COLO668 (cell line): ENCODE data around the gene CPSF4.

Source experiments
- DNase-seq: peaks from one replicate; lab custom pipeline; 2025; ENCODE audit not compliant: unreplicated experiment; lab: John Stamatoyannopoulos, UW

Gene CPSF4

DNA sequence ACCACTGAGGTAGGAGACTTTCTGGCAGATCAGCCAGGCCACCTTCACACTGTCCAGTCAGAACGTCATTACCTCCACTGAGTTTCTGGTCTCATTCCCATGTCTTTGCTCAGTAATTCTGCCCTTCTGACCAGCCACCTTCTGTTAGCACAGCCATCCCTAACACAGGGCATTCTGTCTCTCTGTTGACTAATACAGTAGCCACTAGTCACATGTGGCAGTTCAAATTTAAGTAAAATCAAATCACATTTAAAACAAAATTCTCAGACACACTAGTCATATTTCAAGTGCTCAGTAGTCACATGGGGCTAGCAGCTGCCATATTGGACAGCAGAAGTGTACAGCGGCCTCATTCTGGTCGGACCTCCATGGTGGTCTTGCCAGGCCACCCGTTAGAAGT lies 7.4 kb downstream of the CPSF4 start:
- DNase-seq, result no peak

DNA sequence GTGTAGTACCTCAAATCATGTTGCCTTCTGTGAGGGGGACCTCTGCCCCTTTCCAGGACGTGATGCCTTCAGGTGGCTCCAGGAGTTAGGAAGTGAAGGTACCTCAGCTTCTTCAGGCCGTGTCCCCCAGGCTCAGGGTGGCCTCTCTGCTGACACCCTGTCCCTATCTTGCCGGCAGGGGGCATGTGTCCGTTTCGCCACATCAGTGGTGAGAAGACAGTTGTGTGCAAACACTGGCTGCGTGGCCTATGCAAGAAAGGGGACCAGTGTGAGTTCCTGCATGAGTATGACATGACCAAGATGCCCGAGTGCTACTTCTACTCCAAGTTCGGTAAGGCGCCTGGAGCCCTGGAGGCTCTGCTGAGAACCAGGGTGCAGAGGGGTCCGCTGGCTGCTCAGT lies 9.2 kb downstream of the CPSF4 start:
- DNase-seq, result peak; percentile 24

DNA sequence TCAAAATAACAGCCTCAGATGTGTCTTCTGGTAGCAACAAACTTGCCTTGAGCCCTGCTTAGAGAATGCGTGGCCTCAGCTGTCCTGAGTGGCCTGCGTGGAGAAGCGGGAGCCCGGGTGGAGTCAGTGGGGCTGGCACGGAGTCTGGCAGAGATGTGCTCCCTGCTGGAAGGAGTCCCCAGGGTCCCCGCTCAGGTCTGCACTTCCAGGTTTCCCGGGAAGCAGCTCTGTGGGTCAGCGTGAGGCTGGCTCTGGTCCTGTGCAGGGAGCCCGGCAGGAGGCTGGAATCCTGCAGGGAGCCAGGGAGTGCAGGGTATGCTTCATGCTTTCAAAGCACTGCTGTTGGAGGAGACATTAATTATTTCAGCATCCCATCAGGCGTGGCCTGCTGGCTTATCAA lies 10.1 kb downstream of the CPSF4 start:
- no peak for DNase-seq

DNA sequence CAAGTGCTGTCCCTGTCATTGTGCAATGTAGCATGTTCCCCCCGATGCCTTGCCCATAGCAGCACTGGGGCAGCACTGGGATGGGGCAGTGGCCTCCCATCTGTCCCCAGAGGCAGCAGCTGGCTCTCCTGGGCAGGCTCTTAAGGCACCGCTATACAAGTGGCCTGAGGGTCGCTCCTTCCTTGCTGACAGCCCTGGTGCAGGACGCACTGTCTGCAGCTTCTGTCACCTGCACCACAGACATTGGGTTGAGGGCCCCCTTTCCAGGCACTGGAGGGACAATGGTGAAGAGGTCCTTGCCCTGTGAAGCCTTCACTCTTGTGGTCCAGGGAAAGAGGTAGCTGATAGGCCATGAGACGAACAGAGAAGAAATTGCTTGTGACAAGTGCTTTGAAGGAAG lies 10.6 kb downstream of the CPSF4 start:
- no peak for DNase-seq

DNA sequence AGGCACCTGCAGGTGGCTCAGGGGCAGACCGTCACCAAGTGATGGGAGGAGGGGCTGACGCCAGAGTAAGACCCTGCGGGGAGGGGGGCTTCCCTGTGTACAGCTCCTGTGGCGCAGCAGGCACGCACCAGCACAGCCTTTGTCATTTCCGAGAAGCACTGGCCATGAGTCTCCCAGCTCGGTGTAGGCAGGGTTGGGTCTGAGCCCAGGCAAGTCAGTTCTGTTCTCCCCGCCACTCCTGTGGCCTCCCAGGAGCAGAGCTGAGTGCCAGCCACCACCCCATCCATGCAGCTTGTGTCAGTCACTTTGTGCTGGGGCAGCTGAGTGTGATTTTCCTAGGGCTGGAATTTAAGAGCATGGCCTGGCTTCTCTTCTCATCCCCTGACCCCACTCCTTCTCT lies 13.2 kb downstream of the CPSF4 start:
- no peak for DNase-seq

DNA sequence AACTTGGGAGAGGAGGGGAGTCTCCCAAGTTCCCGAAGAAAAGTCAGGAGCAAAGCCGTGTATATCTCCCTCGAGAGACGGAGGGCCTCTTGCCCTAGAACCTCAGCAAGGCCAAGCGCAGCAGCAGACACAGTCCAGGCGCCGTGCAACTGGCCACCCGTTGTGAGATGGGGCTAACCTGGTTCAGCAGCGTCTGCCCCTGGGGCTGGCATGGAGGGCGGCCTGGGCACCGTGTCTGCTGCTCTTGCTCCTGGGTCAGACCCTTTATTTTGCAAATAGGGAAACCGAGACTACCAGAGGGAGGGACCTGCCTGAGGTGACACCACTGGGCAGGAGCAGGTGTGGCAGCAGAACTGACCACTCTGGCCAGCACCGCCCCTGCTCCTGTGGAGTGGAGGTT lies 13.8 kb downstream of the CPSF4 start:
- no peak for DNase-seq

DNA sequence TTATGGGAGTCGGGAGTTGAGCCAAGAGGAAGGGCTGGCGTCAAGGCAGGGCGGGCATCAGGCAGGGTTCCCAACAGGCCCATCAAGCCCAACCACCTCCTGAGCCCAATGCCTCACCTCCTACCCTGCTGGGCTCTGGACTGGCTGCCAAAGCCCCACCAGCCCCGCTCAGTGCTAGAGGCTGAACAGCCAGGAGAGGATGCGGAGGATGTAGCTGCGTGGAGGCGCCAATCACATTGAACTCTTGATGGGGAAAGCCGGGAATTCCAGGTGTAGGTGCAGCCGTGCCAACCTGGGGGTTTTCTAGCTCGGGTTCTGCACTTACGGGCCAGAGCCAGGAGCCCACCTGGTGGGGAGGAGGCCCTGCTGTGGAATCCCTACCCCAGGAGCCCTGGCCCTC lies 14.4 kb downstream of the CPSF4 start:
- DNase-seq, result no peak

DNA sequence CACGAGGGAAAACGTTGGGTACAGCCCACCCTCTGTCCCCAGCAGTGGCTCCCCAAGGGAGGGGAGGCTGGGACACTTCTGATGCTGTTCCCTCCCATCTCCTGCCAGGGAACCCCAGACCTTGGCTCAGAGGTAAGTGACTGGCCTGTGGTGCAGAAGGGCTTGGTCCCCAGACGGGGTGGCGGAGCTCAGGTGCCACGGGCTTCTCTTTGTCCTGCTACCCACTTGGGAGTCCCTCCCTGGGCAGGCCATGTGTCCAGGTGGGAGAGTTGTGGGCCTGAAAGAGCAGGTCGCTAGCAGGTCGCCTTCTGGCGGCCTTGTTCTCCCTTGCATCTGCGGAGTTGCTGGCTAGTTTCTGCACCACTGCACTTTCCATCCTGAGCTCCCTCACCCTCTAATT lies 17.1 kb downstream of the CPSF4 start:
- DNase-seq, result no peak

DNA sequence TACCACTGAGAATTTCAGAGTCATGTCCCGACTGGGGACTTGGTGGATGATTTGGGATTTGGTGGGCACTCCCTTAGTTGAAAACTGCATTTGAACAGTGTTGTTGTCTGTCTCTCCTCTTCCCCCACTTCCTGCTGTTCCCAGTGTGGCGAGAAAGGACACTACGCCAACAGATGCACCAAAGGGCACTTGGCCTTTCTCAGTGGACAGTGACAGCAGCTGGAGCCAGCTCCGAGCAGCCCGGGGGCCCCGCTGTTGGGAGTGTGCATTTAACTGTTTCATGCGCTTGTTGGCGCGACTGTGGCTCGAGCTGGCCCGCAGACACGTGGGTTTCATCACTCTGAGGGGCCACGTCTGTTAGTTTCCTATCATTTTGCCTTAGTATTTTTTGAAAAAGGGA lies 17.5 kb downstream of the CPSF4 start:
- DNase-seq, result no peak

DNA sequence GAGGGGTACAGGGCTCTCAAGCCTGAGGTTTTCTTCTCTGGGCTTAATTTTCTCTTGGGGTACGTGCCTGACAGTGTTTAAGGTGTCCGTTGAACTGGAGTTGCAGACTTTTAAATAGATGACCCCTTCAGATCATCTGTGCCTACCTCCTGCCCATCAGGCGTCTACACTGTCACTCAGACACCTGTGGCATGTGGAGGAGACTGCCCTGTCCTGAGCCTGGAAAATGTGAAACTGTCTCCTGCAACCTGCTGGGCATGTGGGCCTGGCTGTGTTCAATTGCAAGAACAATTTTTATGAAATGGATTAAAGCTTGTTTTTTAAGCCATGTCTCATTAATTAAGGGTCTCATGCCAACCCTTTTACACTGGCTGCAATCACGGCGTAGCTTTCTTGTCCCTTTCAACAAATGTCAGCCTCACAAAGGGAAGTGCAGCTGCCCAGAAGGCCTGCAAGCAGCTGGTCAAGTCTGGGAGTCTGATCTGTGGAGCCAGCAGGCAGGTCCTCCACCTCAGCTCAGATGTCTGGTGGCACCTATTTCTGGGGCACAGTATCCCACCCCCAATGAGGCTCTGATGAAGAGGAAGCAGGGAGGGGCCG lies 18.4 kb downstream of the CPSF4 start:
- DNase-seq, result no peak

DNA sequence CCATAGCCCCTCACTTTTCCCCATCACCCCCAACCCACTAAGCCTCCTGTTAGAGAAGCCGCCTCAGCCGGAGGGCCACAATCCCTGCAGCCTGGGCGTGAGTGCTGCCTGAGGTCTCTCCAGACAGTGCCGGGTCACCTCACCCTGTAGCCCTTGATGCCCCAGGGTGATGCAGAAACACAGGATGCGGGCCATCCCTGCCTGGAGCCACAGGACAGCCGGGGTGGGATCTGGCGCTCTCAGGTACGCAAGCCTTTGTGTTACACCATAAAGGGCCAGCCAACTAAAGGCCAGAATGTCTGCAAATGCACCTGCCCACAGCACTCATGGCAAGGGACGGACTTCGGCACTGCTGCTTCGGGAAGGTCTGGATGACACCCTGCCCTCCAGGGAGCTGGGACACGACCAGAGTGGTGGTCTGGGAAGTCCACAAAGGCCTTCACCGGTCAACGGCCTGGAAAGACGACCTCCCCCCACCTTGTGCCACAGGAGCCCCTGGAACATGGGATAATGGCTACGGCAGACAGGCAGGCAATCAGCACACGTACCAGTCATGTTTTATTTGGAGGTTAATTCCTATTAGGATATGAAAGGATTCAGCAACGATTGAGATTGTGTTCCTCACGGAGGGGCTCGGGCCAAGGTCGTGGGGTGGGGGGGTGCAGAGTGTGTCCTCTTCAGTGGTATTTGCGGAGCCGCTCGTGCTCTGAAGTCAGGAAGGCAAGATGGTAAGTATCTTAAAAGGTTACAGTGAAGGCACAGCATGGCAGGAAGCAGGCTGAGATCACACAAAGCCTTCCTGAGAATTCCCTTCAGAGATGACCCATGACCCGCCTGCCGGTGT lies 19.1 kb downstream of the CPSF4 start:
- DNase-seq, result no peak

DNA sequence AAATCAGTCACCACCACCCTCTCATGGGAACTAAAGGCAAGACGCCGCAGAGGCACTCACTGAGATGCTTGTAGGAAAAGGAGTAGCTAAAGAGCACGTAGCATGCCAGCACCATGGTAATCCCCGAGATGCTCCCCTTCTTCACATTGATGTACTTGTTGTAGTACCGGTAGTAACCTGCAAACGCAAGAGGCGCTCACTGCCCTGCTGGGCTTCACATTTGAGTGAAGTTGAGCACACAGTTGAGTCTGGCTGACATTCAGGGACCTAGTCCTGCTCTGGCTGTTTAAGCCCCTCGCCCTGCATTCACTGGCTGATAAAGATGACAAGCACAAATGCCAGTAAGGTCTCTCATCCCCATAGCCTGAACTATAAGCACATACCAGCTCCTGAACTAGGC lies 20.3 kb downstream of the CPSF4 start:
- DNase-seq, result peak; percentile 11

DNA sequence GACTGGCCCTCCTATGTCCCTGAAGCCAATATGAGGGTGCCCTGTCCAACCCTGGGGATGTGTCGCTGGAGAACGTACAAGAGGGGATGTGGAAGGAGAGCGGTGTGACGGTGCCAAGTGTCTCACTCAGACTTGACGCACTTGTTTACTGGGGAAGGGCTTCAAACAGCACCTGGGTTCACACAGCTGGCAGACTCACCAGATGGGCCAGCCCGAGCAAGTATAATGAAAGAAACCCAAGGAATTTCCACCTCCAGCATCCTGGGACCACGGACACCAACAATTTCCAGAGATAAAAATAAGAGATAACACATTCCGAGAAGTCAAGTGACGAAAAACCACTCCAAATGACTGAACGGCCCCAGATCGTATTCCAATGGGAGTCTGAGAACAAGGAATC lies 21.9 kb downstream of the CPSF4 start:
- DNase-seq, result no peak

DNA sequence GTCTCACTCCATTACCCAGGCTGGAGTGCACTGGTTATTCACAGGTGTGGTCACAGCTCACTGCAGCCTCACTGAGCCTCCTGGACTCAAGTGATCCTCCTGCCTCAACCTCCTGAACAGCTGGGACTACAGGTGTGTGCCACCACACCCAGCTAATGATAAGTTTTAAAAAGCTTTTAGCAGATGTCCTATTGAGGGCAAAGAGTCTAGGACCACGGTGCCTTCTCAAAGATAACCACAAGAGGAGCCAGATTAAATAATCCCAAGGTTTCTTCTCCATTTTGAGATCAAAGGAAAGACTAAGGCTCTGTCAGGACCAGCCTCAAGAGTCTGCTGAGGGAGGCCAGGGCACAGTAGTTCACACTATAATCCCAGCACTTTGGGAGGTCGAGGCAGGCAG lies 22.5 kb downstream of the CPSF4 start:
- DNase-seq, result no peak

DNA sequence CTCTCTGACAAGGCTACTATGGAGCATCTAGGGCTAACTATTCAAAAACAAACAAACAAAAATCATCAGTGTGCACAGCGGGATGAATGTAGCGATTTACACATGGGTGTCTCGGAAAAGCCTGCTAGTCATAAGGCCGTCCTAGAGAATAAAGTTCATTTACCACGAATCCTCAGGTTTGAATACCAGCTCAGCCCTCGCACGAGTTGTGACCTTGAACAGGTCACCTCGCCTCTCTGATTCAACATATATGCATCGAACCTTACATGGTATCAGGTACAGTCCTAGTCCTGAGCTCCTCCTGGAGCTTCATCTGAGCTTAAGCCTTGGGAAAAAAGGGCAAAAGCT lies 26.7 kb downstream of the CPSF4 start:
- no peak for DNase-seq

DNA sequence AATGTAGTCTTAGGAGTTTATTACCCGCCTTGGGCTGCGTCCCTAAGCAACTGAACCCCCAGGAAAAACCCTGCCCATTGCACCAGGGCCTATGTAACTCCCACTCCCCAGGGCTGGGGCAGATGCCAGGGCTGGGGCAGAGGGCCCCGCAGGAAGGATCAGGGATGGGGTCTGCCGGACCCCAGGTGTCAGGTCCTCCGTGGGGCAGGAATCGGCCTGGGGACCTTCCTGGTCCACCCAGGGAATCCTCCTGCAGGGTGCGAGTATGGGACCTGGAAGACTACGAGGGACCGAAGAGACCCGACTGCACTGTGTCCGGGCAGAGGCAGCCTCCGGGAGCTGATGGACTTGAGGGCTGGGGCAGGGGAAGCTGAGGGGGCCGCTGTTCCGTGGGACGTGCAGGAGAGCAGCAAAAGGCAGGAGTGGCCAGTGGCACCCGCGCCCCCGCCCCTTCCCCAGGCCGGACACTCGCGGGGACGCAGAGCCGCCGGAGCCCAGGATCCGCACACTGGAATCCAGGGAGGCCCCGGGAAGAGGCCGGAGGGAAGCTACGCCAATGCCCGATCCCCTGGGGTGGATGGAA lies 29.7 kb downstream of the CPSF4 start:
- DNase-seq, result no peak

DNA sequence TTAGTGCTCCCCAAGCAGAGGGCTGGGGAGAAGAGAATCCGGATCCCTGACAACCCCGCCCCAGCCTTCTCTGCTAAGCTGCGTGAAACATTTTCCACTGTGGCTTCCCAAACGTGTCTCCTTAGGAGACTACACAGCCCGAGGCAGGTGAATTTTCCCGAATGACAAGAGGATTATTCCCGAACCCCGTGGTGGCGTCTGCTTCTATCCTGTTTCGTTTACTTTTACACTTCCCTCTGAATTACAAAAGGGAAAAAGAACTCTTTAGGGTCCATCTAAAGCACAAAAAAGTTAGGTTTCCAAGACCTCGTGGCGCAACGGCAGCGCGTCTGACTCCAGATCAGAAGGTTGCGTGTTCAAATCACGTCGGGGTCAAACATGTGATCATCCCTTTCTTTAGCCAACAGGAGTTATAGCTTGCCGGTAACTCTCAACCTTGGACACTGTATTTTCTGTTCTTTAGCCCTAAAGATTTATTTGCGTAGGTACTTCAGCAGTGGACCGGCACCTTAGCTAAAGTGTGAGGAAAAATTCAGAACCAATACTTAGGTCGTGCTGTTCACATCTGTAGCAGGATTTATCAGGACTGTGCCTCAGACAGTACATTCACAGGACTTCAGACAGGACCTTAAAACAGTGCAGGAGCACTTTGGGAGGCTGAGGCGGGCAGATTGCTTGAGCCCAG lies 30.8 kb downstream of the CPSF4 start:
- DNase-seq, result no peak

DNA sequence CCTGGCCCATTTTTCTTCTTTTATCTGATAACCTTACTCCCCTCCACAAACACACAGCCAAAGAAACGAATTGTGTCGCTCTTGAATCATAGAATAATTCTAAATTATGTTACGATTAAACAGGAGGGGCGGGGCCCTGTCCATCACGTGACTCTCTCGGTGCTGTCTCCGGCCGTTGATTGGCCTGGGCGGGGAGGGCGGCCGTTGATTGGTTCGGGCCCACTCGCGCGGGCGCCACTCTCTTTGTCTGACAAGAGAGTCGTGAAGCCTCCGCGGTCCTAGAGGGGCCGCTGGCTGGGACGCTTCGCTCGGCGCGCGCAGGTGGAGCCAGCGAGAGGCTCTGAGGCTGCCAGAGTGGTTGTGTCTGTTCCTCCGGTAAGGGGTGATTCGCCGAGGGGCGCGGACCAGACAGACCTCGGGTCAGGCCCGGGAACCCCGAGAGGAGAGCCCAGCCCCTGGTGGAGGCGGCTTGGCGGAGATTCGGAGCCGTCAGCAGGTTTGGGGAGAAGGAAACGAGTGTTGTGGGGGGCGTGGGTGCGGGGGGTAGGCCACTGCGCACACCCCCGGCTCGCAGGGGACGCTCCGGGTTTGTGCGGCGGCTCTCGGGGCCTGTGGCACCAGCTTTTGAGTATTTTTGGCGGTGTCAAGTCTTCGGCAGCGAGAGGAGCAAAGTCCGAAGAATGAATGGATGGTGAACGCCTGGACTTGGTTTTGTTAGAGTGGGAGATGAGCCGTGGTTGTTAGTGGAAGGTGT lies 34.0 kb downstream of the CPSF4 start, which contains the start of gene ZNF789:
TSS of gene ZNF789 (plus strand) at position 330 of the 754 bp plus-strand sequence. CDS start 3,567 bp downstream, outside the sequence.
- DNase-seq, result peak; percentile 98

DNA sequence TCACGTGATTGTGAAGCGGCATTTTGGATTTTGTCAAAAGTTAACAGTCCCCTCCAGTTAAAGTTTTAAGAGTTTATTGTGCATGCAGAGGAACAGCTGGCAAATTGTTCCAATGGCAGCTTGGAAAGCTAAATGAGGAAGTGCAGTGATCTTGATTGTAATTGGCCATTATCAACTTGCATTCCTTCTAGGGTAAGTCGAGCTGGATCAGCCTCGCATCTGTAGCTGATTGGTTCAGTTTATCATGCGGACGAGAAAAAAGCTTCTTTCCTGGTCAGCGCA lies 34.5 kb downstream of the CPSF4 start:
- DNase-seq, result peak; percentile 32

DNA sequence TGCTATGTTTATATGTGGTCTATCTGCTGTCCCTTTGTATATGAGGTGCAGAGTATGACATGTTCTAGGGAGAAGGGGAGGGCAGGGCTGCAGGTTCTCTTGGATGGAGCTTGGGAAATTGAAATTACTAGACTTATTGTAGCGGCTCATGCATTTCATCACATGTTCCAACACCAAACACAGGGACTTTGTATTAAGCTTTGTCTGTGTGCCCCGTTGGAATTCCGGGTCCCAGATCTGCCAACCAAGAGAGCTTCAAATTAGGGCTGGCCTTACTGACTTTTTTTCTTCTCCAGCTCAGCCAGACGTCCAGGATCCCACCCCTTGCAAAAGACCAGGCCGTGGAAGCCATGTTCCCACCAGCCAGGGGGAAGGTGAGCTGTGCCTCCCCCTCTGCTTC lies 37.4 kb downstream of the CPSF4 start:
- no peak for DNase-seq
